GM19193 (cell line): ENCODE results near the gene TRAF1.
A peak's percentile ranks its signal among the peaks of the same experiment; 100 is the strongest.

Source experiments
- POLR2A ChIP-seq: IDR thresholded peaks from 4 replicates; pipeline ENCODE4 v1.6.1; 2011; ENCODE audit not compliant: insufficient read depth, insufficient read length; ENCODE audit errors: extremely low read depth

Gene TRAF1

GRCh38 chr9:120877276-120878034, 49.1 kb downstream of the TRAF1 start:
- peak; percentile 64 for TF ChIP-seq POLR2A

- peak; percentile 12 for TF ChIP-seq POLR2A
Observed at GRCh38 chr9:120876842-120877240, 49.8 kb downstream of the TRAF1 start, which contains the start of gene PHF19. PHF19 (minus strand) TSS chr9:120877188; CDS start chr9:120874741, 2,447 bp downstream.

GRCh38 chr9:120875954-120876841, 50.4 kb downstream of the TRAF1 start:
- peak; percentile 50 for TF ChIP-seq POLR2A

GRCh38 chr9:120875643-120875953, 51.0 kb downstream of the TRAF1 start:
- no peak for TF ChIP-seq POLR2A

- TF ChIP-seq POLR2A, result no peak
Observed at GRCh38 chr9:120875195-120875565, 51.4 kb downstream of the TRAF1 start.

GRCh38 chr9:120874226-120875194, 52.1 kb downstream of the TRAF1 start:
- no peak for TF ChIP-seq POLR2A

GRCh38 chr9:120873512-120873911, 53.1 kb downstream of the TRAF1 start:
- TF ChIP-seq POLR2A, result no peak

GRCh38 chr9:120872791-120873502, 53.6 kb downstream of the TRAF1 start:
- no peak for TF ChIP-seq POLR2A

- TF ChIP-seq POLR2A, result no peak
Observed at GRCh38 chr9:120870206-120870605, 56.4 kb downstream of the TRAF1 start.

- no peak for TF ChIP-seq POLR2A
Observed at GRCh38 chr9:120869726-120870125, 56.9 kb downstream of the TRAF1 start.

- TF ChIP-seq POLR2A, result no peak
Observed at GRCh38 chr9:120869360-120869687, 57.3 kb downstream of the TRAF1 start.

GRCh38 chr9:120868676-120869359, 57.8 kb downstream of the TRAF1 start:
- peak; percentile 43 for TF ChIP-seq POLR2A

- no peak for TF ChIP-seq POLR2A
Observed at GRCh38 chr9:120868339-120868675, 58.3 kb downstream of the TRAF1 start.
